PC-3 (cell line): Measurements from ENCODE around the gene MTMR6. TPM values are rescaled to one million over a fixed set of nuclear protein-coding genes. Genes with fewer than 3 reads are reported as not detected.

Experiments
- ATAC-seq: fragments of 200-7000 bp; cut with Tn5 transposase; 2 replicates; pipeline ENCODE4 v1.9.1; 2020; ENCODE audit warnings: mild to moderate bottlenecking, moderate library complexity
- BruUV-seq: library from RNA; stranded (reverse); fragments of 400-500 nt; replicated peaks from 2 replicates; lab custom pipeline; 2021; lab: Mats Ljungman, UMichigan
- CTCF ChIA-PET: fragments of 300-600 bp; sonication (Branson Sonifier 250); formaldehyde crosslinking; loops from one replicate; lab custom pipeline; 2022; ENCODE audit warnings: antibody characterized with exemption; lab: Charles Lee
- POLR2A ChIA-PET: fragments of 300-600 bp; sonication (Branson Sonifier 250); formaldehyde crosslinking; loops from one replicate; lab custom pipeline; 2022; ENCODE audit warnings: antibody characterized with exemption; ENCODE audit not compliant: unreplicated experiment; lab: Charles Lee
- DNase-seq: peaks from one replicate; pipeline ENCODE4 v3.0.0-alpha.2; 2015
- H2AFZ ChIP-seq: fragments of 300-600 bp; sonication (generic); 2 replicates; pipeline ENCODE4 v1.6.0; 2016; ENCODE audit warnings: antibody characterized with exemption, low read length
- H3F3A ChIP-seq: fragments of 300-600 bp; sonication (generic); one replicate; pipeline ENCODE4 v1.6.0; 2017; ENCODE audit warnings: antibody characterized with exemption, low read length, control low read depth, mild to moderate bottlenecking; ENCODE audit not compliant: unreplicated experiment
- H3K27ac ChIP-seq: fragments of 300-600 bp; sonication (generic); 2 replicates; pipeline ENCODE4 v1.5.1; 2016; ENCODE audit warnings: mild to moderate bottlenecking, low read length
- H3K27me3 ChIP-seq: fragments of 300-600 bp; sonication (generic); 2 replicates; pipeline ENCODE4 v1.6.1; 2016; ENCODE audit warnings: low read length, mixed read lengths
- H3K36me3 ChIP-seq: fragments of 300-600 bp; sonication (generic); 2 replicates; pipeline ENCODE4 v1.6.1; 2016; ENCODE audit warnings: low read depth, mixed run types, low read length, mixed read lengths
- H3K4me1 ChIP-seq: fragments of 300-600 bp; sonication (generic); 2 replicates; pipeline ENCODE4 v1.5.1; 2016; ENCODE audit warnings: low read length; ENCODE audit not compliant: insufficient read depth
- H3K4me2 ChIP-seq: fragments of 300-600 bp; sonication (generic); 2 replicates; pipeline ENCODE4 v1.6.0; 2016; ENCODE audit warnings: low read length
- H3K4me3 ChIP-seq: fragments of 300-600 bp; sonication (generic); 2 replicates; pipeline ENCODE4 v1.5.1; 2016; ENCODE audit warnings: mild to moderate bottlenecking, low read length, mixed read lengths
- H3K79me2 ChIP-seq: fragments of 300-600 bp; sonication (generic); 2 replicates; pipeline ENCODE4 v1.6.1; 2017; ENCODE audit warnings: low read length, mixed read lengths
- H3K9ac ChIP-seq: fragments of 300-600 bp; sonication (generic); 2 replicates; pipeline ENCODE4 v1.6.0; 2016; ENCODE audit warnings: mild to moderate bottlenecking, low read length
- H3K9me2 ChIP-seq: fragments of 300-600 bp; sonication (generic); replicated peaks from 2 replicates; pipeline ENCODE4 v1.6.1; 2016; ENCODE audit warnings: mixed run types, low read length, mixed read lengths
- H3K9me3 ChIP-seq: fragments of 300-600 bp; sonication (generic); 2 replicates; pipeline ENCODE4 v1.6.1; 2016; ENCODE audit warnings: low read length, mixed read lengths
- H4K20me1 ChIP-seq: fragments of 300-600 bp; sonication (generic); 2 replicates; pipeline ENCODE4 v1.6.1; 2016; ENCODE audit warnings: low read length, mixed read lengths
- EZH2 ChIP-seq: fragments of 300-600 bp; sonication (generic); IDR thresholded peaks from one replicate; pipeline ENCODE4 v1.6.1; 2017; ENCODE audit warnings: antibody characterized with exemption, mild to moderate bottlenecking, low read length; ENCODE audit not compliant: unreplicated experiment
- EZH2phosphoT487 ChIP-seq: fragments of 300-600 bp; sonication (generic); IDR thresholded peaks from 2 replicates; pipeline ENCODE4 v1.6.1; 2018; ENCODE audit warnings: mild to moderate bottlenecking, antibody characterized with exemption, low read length, borderline replicate concordance
- intact Hi-C: fragments of 100-400 bp; cut with micrococcal nuclease; formaldehyde crosslinking; loops from 2 replicates; pipeline ENCODE4 v1.9.0; 2023
- total RNA-seq: library from RNA; depleted of rRNA; stranded (reverse); fragments of >200 nt; gene quantifications from 2 replicates; pipeline ENCODE4 v1.2.3, GENCODE V29; 2014
- TF ChIP-seq, protein P1 (sequence below): fragments of 300-600 bp; sonication (generic); conservative IDR thresholded peaks from 2 replicates; pipeline ENCODE4 v1.5.1; 2017; ENCODE audit warnings: antibody characterized with exemption, low read depth, mild to moderate bottlenecking, low read length

MTMR6 gene
- total RNA-seq, 1 experiment from 2014 or later: 10.5 TPM

DNA sequence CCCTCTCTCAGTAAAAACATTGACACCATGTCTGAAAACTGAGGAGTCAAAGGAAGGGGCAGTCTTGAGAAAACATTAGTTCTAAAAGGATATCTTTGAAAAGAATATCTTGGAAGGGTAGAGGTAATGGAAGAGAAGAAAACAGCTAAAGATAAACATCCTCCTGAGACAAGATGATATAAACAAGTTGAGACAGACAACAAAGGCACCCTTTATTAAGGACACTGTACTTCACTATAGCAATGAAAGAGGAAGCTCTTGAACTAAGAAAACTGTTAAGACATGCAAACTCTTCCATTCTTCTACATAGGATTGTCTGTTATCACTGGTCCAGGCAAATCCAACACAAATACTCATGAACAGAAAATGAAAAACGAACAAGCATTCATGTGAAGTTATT, 46.3 kb downstream of the MTMR6 start:
- H3K9me2 ChIP-seq: no peaks in the 10 kb centered on the region
- no peak overlapping the region for H3K27ac ChIP-seq
- H3K79me2 ChIP-seq: no peaks in the 10 kb centered on the region
- H3K4me1 ChIP-seq: no peaks in the 10 kb centered on the region
- ATAC-seq: no peak
- H3K4me2 ChIP-seq: no peak overlapping the region
- no peaks in the 10 kb centered on the region for H3F3A ChIP-seq
- no peak overlapping the region for H3K4me3 ChIP-seq
- H3K9ac ChIP-seq: no peak overlapping the region
- DNase-seq: no peak
- H3K27me3 ChIP-seq: no peaks in the 10 kb centered on the region
- H2AFZ ChIP-seq: no peak overlapping the region
- ChIA-PET CTCF (no interaction called here), POLR2A (no interaction called here)
- no peaks in the 10 kb centered on the region for H4K20me1 ChIP-seq
- intact Hi-C loops: no loop called here
- no TSS peak for BruUV-seq
- no peaks in the 10 kb centered on the region for H3K9me3 ChIP-seq
- H3K36me3 ChIP-seq: no peaks in the 10 kb centered on the region
- no peak for TF ChIP-seq EZH2

DNA sequence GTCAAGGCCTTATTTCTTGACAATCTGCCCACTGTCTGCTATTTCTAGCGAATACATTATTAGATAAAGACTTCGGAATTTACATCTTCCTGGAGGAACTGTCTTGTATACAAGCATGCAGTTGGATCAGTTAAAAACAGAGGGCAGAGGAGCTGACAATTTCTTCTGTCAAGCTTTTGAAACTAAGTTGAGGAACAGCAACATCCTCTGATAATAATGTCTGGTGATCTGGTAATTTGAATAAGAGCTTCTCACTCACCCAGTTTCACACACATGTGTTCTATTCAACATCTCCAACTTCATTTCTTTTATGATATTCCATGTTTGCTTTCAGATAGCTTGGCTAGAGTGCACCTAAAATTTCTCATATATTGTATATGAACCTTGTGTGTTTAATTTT, 50.2 kb downstream of the MTMR6 start:
- no peaks in the 10 kb centered on the region for H3F3A ChIP-seq
- no peak overlapping the region for H2AFZ ChIP-seq
- no peaks in the 10 kb centered on the region for H3K9me2 ChIP-seq
- TF ChIP-seq EZH2phosphoT487 (no peak), EZH2 (no peak)
- TF ChIP-seq, protein P1, sequence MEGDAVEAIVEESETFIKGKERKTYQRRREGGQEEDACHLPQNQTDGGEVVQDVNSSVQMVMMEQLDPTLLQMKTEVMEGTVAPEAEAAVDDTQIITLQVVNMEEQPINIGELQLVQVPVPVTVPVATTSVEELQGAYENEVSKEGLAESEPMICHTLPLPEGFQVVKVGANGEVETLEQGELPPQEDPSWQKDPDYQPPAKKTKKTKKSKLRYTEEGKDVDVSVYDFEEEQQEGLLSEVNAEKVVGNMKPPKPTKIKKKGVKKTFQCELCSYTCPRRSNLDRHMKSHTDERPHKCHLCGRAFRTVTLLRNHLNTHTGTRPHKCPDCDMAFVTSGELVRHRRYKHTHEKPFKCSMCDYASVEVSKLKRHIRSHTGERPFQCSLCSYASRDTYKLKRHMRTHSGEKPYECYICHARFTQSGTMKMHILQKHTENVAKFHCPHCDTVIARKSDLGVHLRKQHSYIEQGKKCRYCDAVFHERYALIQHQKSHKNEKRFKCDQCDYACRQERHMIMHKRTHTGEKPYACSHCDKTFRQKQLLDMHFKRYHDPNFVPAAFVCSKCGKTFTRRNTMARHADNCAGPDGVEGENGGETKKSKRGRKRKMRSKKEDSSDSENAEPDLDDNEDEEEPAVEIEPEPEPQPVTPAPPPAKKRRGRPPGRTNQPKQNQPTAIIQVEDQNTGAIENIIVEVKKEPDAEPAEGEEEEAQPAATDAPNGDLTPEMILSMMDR: no peak
- H3K27me3 ChIP-seq: no peaks in the 10 kb centered on the region
- DNase-seq (no peak), ATAC-seq (no peak)
- H3K4me3 ChIP-seq: no peak overlapping the region
- ChIA-PET POLR2A (no interaction called here), CTCF (no interaction called here)
- no peaks in the 10 kb centered on the region for H3K36me3 ChIP-seq
- no peaks in the 10 kb centered on the region for H4K20me1 ChIP-seq
- H3K9ac ChIP-seq: no peak overlapping the region
- BruUV-seq: no TSS peak
- no peaks in the 10 kb centered on the region for H3K4me1 ChIP-seq
- no peaks in the 10 kb centered on the region for H3K9me3 ChIP-seq
- H3K4me2 ChIP-seq: no peak overlapping the region
- no peak overlapping the region for H3K27ac ChIP-seq
- no peaks in the 10 kb centered on the region for H3K79me2 ChIP-seq
- intact Hi-C loops: no loop called here

DNA sequence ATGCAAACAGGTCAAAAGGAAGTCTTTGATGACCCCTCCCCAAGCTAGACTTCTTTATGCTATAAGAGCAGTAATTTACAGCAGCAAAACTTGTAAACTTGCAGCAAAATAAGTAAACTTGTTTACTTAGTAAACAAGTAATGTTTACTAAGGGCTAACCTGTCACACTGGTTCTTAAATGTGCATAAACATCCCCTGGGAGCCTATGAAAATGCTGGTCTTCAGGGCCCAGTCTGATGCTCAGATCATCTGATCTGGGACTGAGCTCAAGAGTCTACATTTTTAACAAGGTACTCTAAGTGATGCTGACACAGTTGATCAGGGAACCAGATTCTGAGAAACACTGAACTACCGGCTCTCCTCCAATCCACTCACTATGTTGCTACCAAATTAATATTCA, 53.4 kb downstream of the MTMR6 start:
- H3K9ac ChIP-seq: no peak overlapping the region
- no peaks in the 10 kb centered on the region for H3K9me2 ChIP-seq
- no TSS peak for BruUV-seq
- no peak overlapping the region for H3K27ac ChIP-seq
- no peak overlapping the region for H3K4me2 ChIP-seq
- intact Hi-C loops: loop anchor here (1.0 to 2.0 kb wide), 2 partner anchors 53 to 143 kb away; partner anchors contain the start of gene MTMR6
- no peak overlapping the region for H2AFZ ChIP-seq
- H3K4me1 ChIP-seq: no peaks in the 10 kb centered on the region
- H3F3A ChIP-seq: no peaks in the 10 kb centered on the region
- no peaks in the 10 kb centered on the region for H3K36me3 ChIP-seq
- no peak overlapping the region for H3K4me3 ChIP-seq
- H3K79me2 ChIP-seq: no peaks in the 10 kb centered on the region
- no peak for DNase-seq
- POLR2A ChIA-PET: no interaction called here
- H4K20me1 ChIP-seq: no peaks in the 10 kb centered on the region
- ATAC-seq: no peak
- H3K9me3 ChIP-seq: no peaks in the 10 kb centered on the region
- CTCF ChIA-PET: no interaction called here
- 0 out of 2 replicates have a peak, but pooled peaks cover 6% of the 10 kb centered on the region for H3K27me3 ChIP-seq
- no peak for TF ChIP-seq EZH2phosphoT487
- TF ChIP-seq, protein P1: no peak
- no peak for TF ChIP-seq EZH2
